NK-92 (cell line): ENCODE results near the gene MYMK.

Source experiments
- DNase-seq: peaks from one replicate; lab custom pipeline; 2025; ENCODE audit not compliant: unreplicated experiment; lab: John Stamatoyannopoulos, UW

MYMK gene

GRCh38 chr9:133519693-133520092, 5.1 kb downstream of the MYMK start:
- DNase-seq, result no peak

- no peak for DNase-seq
These were observed 5.9 kb downstream of the MYMK start for GRCh38 chr9:133518706-133519449.

GRCh38 chr9:133518200-133518599, 6.6 kb downstream of the MYMK start:
- DNase-seq, result no peak

GRCh38 chr9:133517711-133518110, 7.0 kb downstream of the MYMK start:
- no peak for DNase-seq

- DNase-seq, result no peak
These were observed 7.8 kb downstream of the MYMK start for GRCh38 chr9:133516961-133517350.

- DNase-seq, result no peak
These were observed 8.4 kb downstream of the MYMK start for GRCh38 chr9:133516256-133516960.

GRCh38 chr9:133515615-133516255, 9.0 kb downstream of the MYMK start:
- no peak for DNase-seq

- DNase-seq, result no peak
These were observed 9.5 kb downstream of the MYMK start for GRCh38 chr9:133515240-133515610.

- DNase-seq, result no peak
These were observed 10.1 kb downstream of the MYMK start for GRCh38 chr9:133514460-133515239.

GRCh38 chr9:133513214-133514100, 11.3 kb downstream of the MYMK start:
- no peak for DNase-seq

GRCh38 chr9:133512253-133513213, 12.2 kb downstream of the MYMK start:
- no peak for DNase-seq

GRCh38 chr9:133511607-133512006, 13.2 kb downstream of the MYMK start:
- DNase-seq, result no peak

GRCh38 chr9:133510926-133511505, 13.7 kb downstream of the MYMK start:
- DNase-seq, result no peak

- DNase-seq, result no peak
These were observed 15.3 kb downstream of the MYMK start for GRCh38 chr9:133509179-133510083.

GRCh38 chr9:133508046-133508445, 16.7 kb downstream of the MYMK start:
- DNase-seq, result no peak

- no peak for DNase-seq
These were observed 17.4 kb downstream of the MYMK start for GRCh38 chr9:133507246-133507965.

GRCh38 chr9:133506653-133507038, 18.1 kb downstream of the MYMK start:
- no peak for DNase-seq
